Upper lobe of left lung (tissue), 6 donors: Measurements from ENCODE around the gene UACA. TPM values are rescaled to one million over a fixed set of nuclear protein-coding genes. Genes with fewer than 3 reads are reported as not detected.

Experiments
- ATAC-seq, 2 donors: fragments of 200-7000 bp; cut with Tn5 transposase; one replicate each; pipeline ENCODE4 v1.9.1; 2022; ENCODE audit warnings: mild to moderate bottlenecking in 2 of 2, moderate library complexity in 2 of 2; ENCODE audit not compliant: low FRiP score in 2 of 2
- DNase-seq, 2 donors: peaks; one replicate each; pipeline ENCODE4 v3.0.0-alpha.2; 2019 to 2020
- H3K27ac ChIP-seq, 4 donors: fragments of 200-600 bp; sonication (generic); one replicate each; pipeline ENCODE4 v1.5.1; 2016 to 2019
- H3K27me3 ChIP-seq, 4 donors: fragments of 200-600 bp; sonication (generic); one replicate each; pipeline ENCODE4 v1.5.1; 2017 to 2019
- H3K36me3 ChIP-seq, 4 donors: fragments of 200-600 bp; sonication (generic); one replicate each; pipeline ENCODE4 v1.5.1; 2016 to 2019
- H3K4me1 ChIP-seq, 4 donors: fragments of 200-600 bp; sonication (generic); one replicate each; pipeline ENCODE4 v1.5.1; 2018 to 2019
- H3K4me3 ChIP-seq, 4 donors: fragments of 200-600 bp; sonication (generic); one replicate each; pipeline ENCODE4 v1.5.1; 2017 to 2019; ENCODE audit warnings: mild to moderate bottlenecking in 2 of 4, moderate library complexity in 1 of 4
- H3K9me3 ChIP-seq, 4 donors: fragments of 200-600 bp; sonication (generic); one replicate each; pipeline ENCODE4 v1.5.1; 2018 to 2019
- EP300 ChIP-seq, 4 donors: sonication (generic); formaldehyde crosslinking; IDR thresholded peaks; one replicate each; pipeline ENCODE4 v1.5.1; 2017; ENCODE audit warnings: antibody characterized with exemption in 4 of 4, control low read depth in 2 of 4
- POLR2A ChIP-seq, 4 donors: fragments of 450-650 bp; IDR thresholded peaks; one replicate each; pipeline ENCODE4 v1.5.1; 2016 to 2017; ENCODE audit warnings: antibody characterized with exemption in 4 of 4, mild to moderate bottlenecking in 2 of 4
- POLR2AphosphoS5 ChIP-seq, 2 donors: sonication (generic); formaldehyde crosslinking; IDR thresholded peaks; one replicate each; pipeline ENCODE4 v1.5.1; 2017; ENCODE audit warnings: antibody characterized with exemption in 2 of 2
- WGBS, 2 donors: methylation state at CpG; one replicate each; pipeline ENCODE4 v1.1.5; 2017 to 2018; 5-methylcytosine and 5-hydroxymethylcytosine counted together
- total RNA-seq, 6 donors: library from RNA; depleted of rRNA in 4 of 6; stranded (reverse); fragments of >200 nt in 4 of 6; gene quantifications; one replicate each; pipeline versions ENCODE4 v1.1.0 to v1.2.1, GENCODE V29; 2016 to 2021
- TF ChIP-seq, protein P1 (sequence below), 6 experiments: fragments of 450-650 bp in 4 of 6; fragments of 200-600 bp in 2 of 6; sonication (generic) in 2 of 6; IDR thresholded peaks; one replicate each; pipeline ENCODE4 v1.5.1; 2016 to 2019; ENCODE audit warnings: antibody characterized with exemption in 6 of 6
- donor health status: DM: no; HTN: no; CAD: no; lungs with moderate emphysema.
- donor health status: DM: no; HTN: yes; CAD: no; lungs with severe emphysema.

UACA gene
- total RNA-seq, 6 donors from 2014 or later, result 23.9 to 83.8 (median 39.0) TPM

DNA sequence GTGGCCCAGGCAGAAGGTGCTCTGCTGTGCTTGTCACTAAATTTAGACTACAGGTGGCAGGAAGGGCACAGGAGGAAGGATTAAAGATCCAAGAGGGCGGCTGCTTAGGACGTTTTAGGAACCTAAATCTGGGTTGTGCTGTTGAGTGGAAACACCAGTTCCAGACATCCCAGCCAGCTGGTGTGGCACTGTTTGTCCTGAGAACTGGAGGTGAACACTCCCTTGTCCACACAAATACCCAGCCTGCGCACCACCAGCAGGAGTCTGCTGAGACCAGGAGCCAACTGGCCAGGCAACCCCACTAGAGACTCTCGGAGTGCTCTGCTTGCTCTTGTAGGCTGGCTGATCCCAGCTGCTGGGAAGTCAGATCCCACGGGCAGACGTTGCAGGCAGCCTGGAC, 30.3 kb upstream of the UACA start:
- Histone ChIP-seq H3K36me3 (no peaks in the 10 kb centered on the region), H3K27ac (no peak overlapping the region), H3K4me1 (no peaks in the 10 kb centered on the region), H3K27me3 (no peaks in the 10 kb centered on the region), H3K4me3 (no peak overlapping the region), H3K9me3 (no peaks in the 10 kb centered on the region)
- ATAC-seq (peak in 1 of 2 donors; percentile 31), DNase-seq (no peak)
- WGBS, 2 donors, result 70 to 90% methylated on average over 5 to 6 of the region's 6 CpGs
- TF ChIP-seq POLR2AphosphoS5 (IDR thresholded peaks at IDR 0.05), result no peak
- TF ChIP-seq, protein P1, sequence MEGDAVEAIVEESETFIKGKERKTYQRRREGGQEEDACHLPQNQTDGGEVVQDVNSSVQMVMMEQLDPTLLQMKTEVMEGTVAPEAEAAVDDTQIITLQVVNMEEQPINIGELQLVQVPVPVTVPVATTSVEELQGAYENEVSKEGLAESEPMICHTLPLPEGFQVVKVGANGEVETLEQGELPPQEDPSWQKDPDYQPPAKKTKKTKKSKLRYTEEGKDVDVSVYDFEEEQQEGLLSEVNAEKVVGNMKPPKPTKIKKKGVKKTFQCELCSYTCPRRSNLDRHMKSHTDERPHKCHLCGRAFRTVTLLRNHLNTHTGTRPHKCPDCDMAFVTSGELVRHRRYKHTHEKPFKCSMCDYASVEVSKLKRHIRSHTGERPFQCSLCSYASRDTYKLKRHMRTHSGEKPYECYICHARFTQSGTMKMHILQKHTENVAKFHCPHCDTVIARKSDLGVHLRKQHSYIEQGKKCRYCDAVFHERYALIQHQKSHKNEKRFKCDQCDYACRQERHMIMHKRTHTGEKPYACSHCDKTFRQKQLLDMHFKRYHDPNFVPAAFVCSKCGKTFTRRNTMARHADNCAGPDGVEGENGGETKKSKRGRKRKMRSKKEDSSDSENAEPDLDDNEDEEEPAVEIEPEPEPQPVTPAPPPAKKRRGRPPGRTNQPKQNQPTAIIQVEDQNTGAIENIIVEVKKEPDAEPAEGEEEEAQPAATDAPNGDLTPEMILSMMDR (IDR thresholded peaks at IDR 0.05), result no peak
- TF ChIP-seq EP300 (IDR thresholded peaks at IDR 0.05), result no peak
- no peak for TF ChIP-seq POLR2A (IDR thresholded peaks at IDR 0.05)

- Histone ChIP-seq H3K9me3 (no peaks in the 10 kb centered on the region), H3K4me1 (no peaks in the 10 kb centered on the region), H3K36me3 (no peaks in the 10 kb centered on the region), H3K27ac (no peak overlapping the region), H3K4me3 (no peak overlapping the region), H3K27me3 (no peaks in the 10 kb centered on the region)
- 61 to 64% methylated on average over 2 of the region's 2 CpGs for WGBS, 2 donors
- ATAC-seq (no peak), DNase-seq (no peak)
- TF ChIP-seq, protein P1 (IDR thresholded peaks at IDR 0.05), result no peak
- no peak for TF ChIP-seq POLR2A (IDR thresholded peaks at IDR 0.05)
- no peak for TF ChIP-seq EP300 (IDR thresholded peaks at IDR 0.05)
- no peak for TF ChIP-seq POLR2AphosphoS5 (IDR thresholded peaks at IDR 0.05)
These were observed 28.8 kb upstream of the UACA start for GRCh38 chr15:70792171-70792573.

- H3K4me3 ChIP-seq, result no peak overlapping the region
- H3K36me3 ChIP-seq, result no peaks in the 10 kb centered on the region
- ATAC-seq (no peak), DNase-seq (peak in 1 of 2 donors; percentile 9)
- H3K4me1 ChIP-seq, result no peaks in the 10 kb centered on the region
- H3K9me3 ChIP-seq, result no peaks in the 10 kb centered on the region
- 76 to 95% methylated on average over 4 to 5 of the region's 5 CpGs for WGBS, 2 donors
- H3K27me3 ChIP-seq, result no peaks in the 10 kb centered on the region
- TF ChIP-seq, protein P1 (IDR thresholded peaks at IDR 0.05), result no peak
- TF ChIP-seq POLR2AphosphoS5 (IDR thresholded peaks at IDR 0.05) (no peak), POLR2A (IDR thresholded peaks at IDR 0.05) (no peak), EP300 (IDR thresholded peaks at IDR 0.05) (no peak)
- H3K27ac ChIP-seq, result no peak overlapping the region
These were observed 27.9 kb upstream of the UACA start for GRCh38 chr15:70791259-70791658.

DNA sequence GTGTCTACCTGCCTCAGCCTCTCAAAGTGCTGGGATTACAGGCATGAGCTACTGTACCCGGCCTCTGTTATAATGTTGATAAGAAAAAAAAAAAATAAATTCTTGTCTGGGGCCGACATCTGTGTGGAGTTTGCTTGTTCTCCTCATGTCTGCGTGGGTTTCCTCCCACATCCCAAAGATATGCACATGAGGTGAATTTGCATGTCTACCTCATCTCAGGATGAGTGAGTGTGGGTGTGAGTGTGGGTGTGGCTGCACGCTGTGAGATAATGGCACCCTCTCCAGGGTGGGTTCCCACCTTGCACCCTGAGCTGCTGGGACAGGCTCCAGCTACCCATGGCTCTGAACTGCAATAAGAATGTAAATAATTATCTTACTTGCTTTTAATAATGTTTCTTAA, 25.9 kb upstream of the UACA start:
- TF ChIP-seq POLR2AphosphoS5 (IDR thresholded peaks at IDR 0.05) (no peak), EP300 (IDR thresholded peaks at IDR 0.05) (no peak), POLR2A (IDR thresholded peaks at IDR 0.05) (no peak)
- TF ChIP-seq, protein P1 (IDR thresholded peaks at IDR 0.05), result no peak
- Histone ChIP-seq H3K27me3 (no peaks in the 10 kb centered on the region), H3K36me3 (no peaks in the 10 kb centered on the region), H3K4me1 (no peaks in the 10 kb centered on the region), H3K4me3 (no peak overlapping the region), H3K9me3 (no peaks in the 10 kb centered on the region), H3K27ac (no peak overlapping the region)
- WGBS, 2 donors, result 68 to 69% methylated on average over 4 of the region's 4 CpGs
- DNase-seq, result no peak
- no peak for ATAC-seq
